HepG2 (cell line): ENCODE data around the gene ODAD4.

Experiments used
- EZH2 ChIP-seq: conservative IDR thresholded peaks from 2 replicates; pipeline ENCODE4 v1.6.1; 2012; ENCODE audit warnings: mild to moderate bottlenecking, low read depth, low read length, moderate library complexity
- KAT7 ChIP-seq: IDR thresholded peaks from 2 replicates; pipeline ENCODE4 v1.6.1; 2018; ENCODE audit warnings: borderline replicate concordance, missing compliant biosample characterization
- POLR2A ChIP-seq, 2 experiments: IDR thresholded peaks; 2 replicates each; pipeline ENCODE4 v1.6.1; 2011; ENCODE audit warnings: low read depth in 2 of 2, low read length in 2 of 2, mild to moderate bottlenecking in 1 of 2, moderate library complexity in 1 of 2; ENCODE audit not compliant: insufficient read depth in 1 of 2
- ZEB1 ChIP-seq: IDR thresholded peaks from 2 replicates; pipeline ENCODE4 v1.6.1; 2012; ENCODE audit warnings: mild to moderate bottlenecking, low read depth, inconsistent platforms; ENCODE audit not compliant: insufficient replicate concordance
- ZMYM3 ChIP-seq: sonication (generic); formaldehyde crosslinking; IDR thresholded peaks from 2 replicates; pipeline ENCODE4 v1.5.1; 2020; ENCODE audit warnings: mild to moderate bottlenecking, missing genetic modification reagents
- ZNF562 ChIP-seq: sonication (generic); formaldehyde crosslinking; IDR thresholded peaks from 2 replicates; pipeline ENCODE4 v1.8.0; 2022; ENCODE audit warnings: missing genetic modification reagents, borderline replicate concordance
- TF ChIP-seq, protein P1 (sequence below): sonication (generic); formaldehyde crosslinking; IDR thresholded peaks from 2 replicates; pipeline ENCODE4 v1.4.0; 2020; ENCODE audit warnings: mild to moderate bottlenecking, missing genetic modification reagents
- TF ChIP-seq, protein P2 (sequence below): IDR thresholded peaks from 2 replicates; pipeline ENCODE4 v1.6.1; 2016; ENCODE audit warnings: control low read depth

DNA sequence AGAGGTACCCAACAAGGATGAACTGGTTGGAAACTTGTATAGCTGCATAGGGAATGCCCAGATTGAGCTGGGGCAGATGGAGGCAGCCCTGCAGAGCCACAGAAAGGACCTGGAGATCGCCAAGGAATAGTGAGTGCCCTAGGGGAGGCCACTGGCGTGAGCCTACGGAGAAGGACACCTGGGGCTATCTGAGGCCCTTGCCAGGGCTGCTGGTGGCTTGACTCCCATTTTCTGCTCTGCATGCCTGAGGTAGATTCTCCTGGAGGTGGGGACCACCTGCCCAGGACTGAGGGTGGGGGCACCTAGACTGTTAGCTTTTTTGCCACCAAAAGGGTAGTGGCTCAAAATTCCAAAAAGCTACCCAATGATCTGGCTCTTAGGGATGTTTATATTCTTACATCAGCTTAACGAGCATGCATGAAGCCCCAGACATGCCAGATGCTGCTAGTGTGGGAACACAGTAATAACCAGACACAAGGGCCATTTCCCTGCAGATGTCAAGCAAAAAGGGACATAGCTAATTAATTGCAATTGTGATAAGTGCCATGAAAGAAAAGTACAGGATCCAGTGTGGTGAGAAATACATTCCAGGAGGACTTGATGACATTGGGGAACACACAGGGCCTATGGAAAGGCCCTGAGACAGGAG lies 8.8 kb downstream of the ODAD4 start:
- TF ChIP-seq, protein P1, sequence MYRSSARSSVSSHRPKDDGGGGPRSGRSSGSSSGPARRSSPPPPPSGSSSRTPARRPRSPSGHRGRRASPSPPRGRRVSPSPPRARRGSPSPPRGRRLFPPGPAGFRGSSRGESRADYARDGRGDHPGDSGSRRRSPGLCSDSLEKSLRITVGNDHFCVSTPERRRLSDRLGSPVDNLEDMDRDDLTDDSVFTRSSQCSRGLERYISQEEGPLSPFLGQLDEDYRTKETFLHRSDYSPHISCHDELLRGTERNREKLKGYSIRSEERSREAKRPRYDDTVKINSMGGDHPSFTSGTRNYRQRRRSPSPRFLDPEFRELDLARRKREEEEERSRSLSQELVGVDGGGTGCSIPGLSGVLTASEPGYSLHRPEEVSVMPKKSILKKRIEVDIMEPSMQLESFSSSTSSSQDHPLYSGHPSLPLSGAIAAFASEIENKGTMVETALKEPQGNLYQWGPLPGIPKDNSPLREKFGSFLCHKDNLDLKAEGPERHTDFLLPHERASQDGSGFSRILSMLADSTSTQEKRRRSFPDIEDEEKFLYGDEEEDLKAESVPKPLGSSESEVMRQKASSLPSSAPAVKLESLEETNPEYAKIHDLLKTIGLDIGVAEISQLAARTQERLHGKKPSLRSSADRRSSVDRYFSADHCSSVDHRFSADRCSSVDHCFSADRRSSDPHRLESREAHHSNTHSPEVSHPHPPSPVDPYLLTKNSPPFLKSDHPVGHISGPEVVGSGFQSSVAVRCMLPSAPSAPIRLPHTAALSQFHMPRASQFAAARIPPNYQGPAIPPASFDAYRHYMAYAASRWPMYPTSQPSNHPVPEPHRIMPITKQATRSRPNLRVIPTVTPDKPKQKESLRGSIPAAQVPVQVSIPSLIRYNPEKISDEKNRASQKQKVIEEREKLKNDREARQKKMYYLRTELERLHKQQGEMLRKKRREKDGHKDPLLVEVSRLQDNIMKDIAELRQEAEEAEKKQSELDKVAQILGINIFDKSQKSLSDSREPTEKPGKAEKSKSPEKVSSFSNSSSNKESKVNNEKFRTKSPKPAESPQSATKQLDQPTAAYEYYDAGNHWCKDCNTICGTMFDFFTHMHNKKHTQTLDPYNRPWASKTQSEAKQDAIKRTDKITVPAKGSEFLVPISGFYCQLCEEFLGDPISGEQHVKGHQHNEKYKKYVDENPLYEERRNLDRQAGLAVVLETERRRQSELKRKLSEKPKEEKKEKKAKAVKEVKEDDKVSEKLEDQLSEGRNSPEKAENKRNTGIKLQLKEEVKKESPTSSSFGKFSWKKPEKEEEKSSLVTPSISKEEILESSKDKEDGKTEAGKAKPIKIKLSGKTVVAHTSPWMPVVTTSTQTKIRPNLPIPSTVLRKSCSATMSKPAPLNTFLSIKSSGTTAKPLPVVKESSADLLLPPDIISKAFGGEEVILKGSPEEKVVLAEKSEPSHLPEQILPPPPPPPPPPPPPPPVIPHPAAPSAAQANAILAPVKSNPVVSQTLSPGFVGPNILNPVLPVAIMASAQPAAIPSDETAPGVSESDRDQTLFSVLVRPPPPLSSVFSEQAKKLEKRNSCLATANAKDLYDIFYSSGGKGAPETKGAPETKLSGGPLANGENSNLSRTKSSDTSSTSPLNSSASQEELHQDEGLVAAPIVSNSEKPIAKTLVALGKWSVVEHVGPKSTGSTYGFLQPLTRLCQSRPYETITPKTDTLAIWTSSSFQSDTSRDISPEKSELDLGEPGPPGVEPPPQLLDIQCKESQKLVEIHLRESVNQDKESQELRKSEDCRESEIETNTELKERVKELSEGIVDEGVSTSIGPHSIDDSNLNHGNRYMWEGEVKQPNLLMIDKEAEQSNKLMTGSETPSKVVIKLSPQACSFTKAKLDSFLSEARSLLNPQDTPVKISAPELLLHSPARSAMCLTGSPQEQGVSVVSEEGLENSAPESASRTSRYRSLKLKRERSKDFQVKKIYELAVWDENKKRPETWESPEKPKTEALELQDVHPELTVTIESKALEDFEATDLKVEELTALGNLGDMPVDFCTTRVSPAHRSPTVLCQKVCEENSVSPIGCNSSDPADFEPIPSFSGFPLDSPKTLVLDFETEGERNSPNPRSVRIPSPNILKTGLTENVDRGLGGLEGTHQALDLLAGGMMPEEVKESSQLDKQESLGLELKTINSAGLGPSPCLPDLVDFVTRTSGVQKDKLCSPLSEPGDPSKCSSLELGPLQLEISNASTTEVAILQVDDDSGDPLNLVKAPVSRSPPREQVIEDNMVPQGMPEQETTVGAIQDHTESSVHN = no peak
- TF ChIP-seq ZNF562 = no peak
- no peak for TF ChIP-seq POLR2A (IDR thresholded peaks at IDR 0.05; ENCODE audit: insufficient read depth in 1 of 2, low read depth in 2 of 2, low read length in 2 of 2)
- TF ChIP-seq ZMYM3 (CRISPR knock-in tag) = no peak
- TF ChIP-seq KAT7 (CRISPR knock-in tag) = no peak
- TF ChIP-seq, protein P2, sequence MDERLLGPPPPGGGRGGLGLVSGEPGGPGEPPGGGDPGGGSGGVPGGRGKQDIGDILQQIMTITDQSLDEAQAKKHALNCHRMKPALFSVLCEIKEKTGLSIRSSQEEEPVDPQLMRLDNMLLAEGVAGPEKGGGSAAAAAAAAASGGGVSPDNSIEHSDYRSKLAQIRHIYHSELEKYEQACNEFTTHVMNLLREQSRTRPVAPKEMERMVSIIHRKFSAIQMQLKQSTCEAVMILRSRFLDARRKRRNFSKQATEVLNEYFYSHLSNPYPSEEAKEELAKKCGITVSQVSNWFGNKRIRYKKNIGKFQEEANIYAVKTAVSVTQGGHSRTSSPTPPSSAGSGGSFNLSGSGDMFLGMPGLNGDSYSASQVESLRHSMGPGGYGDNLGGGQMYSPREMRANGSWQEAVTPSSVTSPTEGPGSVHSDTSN (CRISPR knock-in tag) = no peak
- no peak for TF ChIP-seq EZH2
- no peak for TF ChIP-seq ZEB1
